Renal pelvis (tissue), 12 donors: ENCODE results near the gene HNRNPUL2. TPM values are rescaled to one million over a fixed set of nuclear protein-coding genes. Genes with fewer than 3 reads are reported as not detected.
"Not testable (repeated sequence)": the region's sequence is repeated elsewhere in the genome, so short reads cannot be mapped to it uniquely, and the experiment has no call there.

Experiments used
- DNase-seq: peaks from one replicate; pipeline ENCODE4 v3.0.0-alpha.2; 2013
- long read RNA-seq, 16 experiments: transcript quantifications; one replicate each; lab custom pipeline, GENCODE V29; 2026
- polyA plus RNA-seq, 3 donors: library from polyadenylated mRNA; unstranded; fragments of 120-200 nt; gene quantifications; one replicate each; pipeline ENCODE4 v1.2.1, GENCODE V29; 2013; ENCODE audit not compliant: insufficient read length in 3 of 3

HNRNPUL2 gene
- 10 to 100 TPM; 79.1 to 92.4 (median 86.0) TPM for polyA plus RNA-seq
- long read RNA-seq, donor 1, full-length matches to known transcripts = 9 of 9 reads
- long read RNA-seq, donor 1, partial matches to known transcripts = 0 of 9 reads
- long read RNA-seq, donor 1, other reads (novel, unspliced or antisense) = 0 of 9 reads
- long read RNA-seq, donor 2, full-length matches to known transcripts = 5 of 5 reads
- long read RNA-seq, donor 2, partial matches to known transcripts = 0 of 5 reads
- long read RNA-seq, donor 2, other reads (novel, unspliced or antisense) = 0 of 5 reads
- long read RNA-seq, donor 3, full-length matches to known transcripts = 7 of 7 reads
- long read RNA-seq, donor 3, partial matches to known transcripts = 0 of 7 reads
- long read RNA-seq, donor 3, other reads (novel, unspliced or antisense) = 0 of 7 reads
- long read RNA-seq, donor 4, full-length matches to known transcripts = 2 of 2 reads
- long read RNA-seq, donor 4, partial matches to known transcripts = 0 of 2 reads
- long read RNA-seq, donor 4, other reads (novel, unspliced or antisense) = 0 of 2 reads
- long read RNA-seq, donor 5, full-length matches to known transcripts = 1 of 1 reads
- long read RNA-seq, donor 5, partial matches to known transcripts = 0 of 1 reads
- long read RNA-seq, donor 5, other reads (novel, unspliced or antisense) = 0 of 1 reads
- long read RNA-seq, donor 6, full-length matches to known transcripts = 17 of 17 reads
- long read RNA-seq, donor 6, partial matches to known transcripts = 0 of 17 reads
- long read RNA-seq, donor 6, other reads (novel, unspliced or antisense) = 0 of 17 reads
- long read RNA-seq, donor 7, full-length matches to known transcripts = 8 of 14 reads
- long read RNA-seq, donor 7, partial matches to known transcripts = 6 of 14 reads
- long read RNA-seq, donor 7, other reads (novel, unspliced or antisense) = 0 of 14 reads
- long read RNA-seq, donor 8, full-length matches to known transcripts = 3 of 3 reads
- long read RNA-seq, donor 8, partial matches to known transcripts = 0 of 3 reads
- long read RNA-seq, donor 8, other reads (novel, unspliced or antisense) = 0 of 3 reads
- long read RNA-seq, donor 9, full-length matches to known transcripts = 19 of 19 reads
- long read RNA-seq, donor 9, partial matches to known transcripts = 0 of 19 reads
- long read RNA-seq, donor 9, other reads (novel, unspliced or antisense) = 0 of 19 reads
- long read RNA-seq, donor 10, full-length matches to known transcripts = 4 of 4 reads
- long read RNA-seq, donor 10, partial matches to known transcripts = 0 of 4 reads
- long read RNA-seq, donor 10, other reads (novel, unspliced or antisense) = 0 of 4 reads
- long read RNA-seq, donor 11, full-length matches to known transcripts = 5 of 5 reads
- long read RNA-seq, donor 11, partial matches to known transcripts = 0 of 5 reads
- long read RNA-seq, donor 11, other reads (novel, unspliced or antisense) = 0 of 5 reads
- long read RNA-seq, donor 12, full-length matches to known transcripts = 10 of 10 reads
- long read RNA-seq, donor 12, partial matches to known transcripts = 0 of 10 reads
- long read RNA-seq, donor 12, other reads (novel, unspliced or antisense) = 0 of 10 reads
- long read RNA-seq, donor 13, full-length matches to known transcripts = 3 of 3 reads
- long read RNA-seq, donor 13, partial matches to known transcripts = 0 of 3 reads
- long read RNA-seq, donor 13, other reads (novel, unspliced or antisense) = 0 of 3 reads
- long read RNA-seq, donor 14 = 0 reads
- long read RNA-seq, donor 15, full-length matches to known transcripts = 9 of 9 reads
- long read RNA-seq, donor 15, partial matches to known transcripts = 0 of 9 reads
- long read RNA-seq, donor 15, other reads (novel, unspliced or antisense) = 0 of 9 reads
- long read RNA-seq, donor 16, full-length matches to known transcripts = 11 of 11 reads
- long read RNA-seq, donor 16, partial matches to known transcripts = 0 of 11 reads
- long read RNA-seq, donor 16, other reads (novel, unspliced or antisense) = 0 of 11 reads

DNA sequence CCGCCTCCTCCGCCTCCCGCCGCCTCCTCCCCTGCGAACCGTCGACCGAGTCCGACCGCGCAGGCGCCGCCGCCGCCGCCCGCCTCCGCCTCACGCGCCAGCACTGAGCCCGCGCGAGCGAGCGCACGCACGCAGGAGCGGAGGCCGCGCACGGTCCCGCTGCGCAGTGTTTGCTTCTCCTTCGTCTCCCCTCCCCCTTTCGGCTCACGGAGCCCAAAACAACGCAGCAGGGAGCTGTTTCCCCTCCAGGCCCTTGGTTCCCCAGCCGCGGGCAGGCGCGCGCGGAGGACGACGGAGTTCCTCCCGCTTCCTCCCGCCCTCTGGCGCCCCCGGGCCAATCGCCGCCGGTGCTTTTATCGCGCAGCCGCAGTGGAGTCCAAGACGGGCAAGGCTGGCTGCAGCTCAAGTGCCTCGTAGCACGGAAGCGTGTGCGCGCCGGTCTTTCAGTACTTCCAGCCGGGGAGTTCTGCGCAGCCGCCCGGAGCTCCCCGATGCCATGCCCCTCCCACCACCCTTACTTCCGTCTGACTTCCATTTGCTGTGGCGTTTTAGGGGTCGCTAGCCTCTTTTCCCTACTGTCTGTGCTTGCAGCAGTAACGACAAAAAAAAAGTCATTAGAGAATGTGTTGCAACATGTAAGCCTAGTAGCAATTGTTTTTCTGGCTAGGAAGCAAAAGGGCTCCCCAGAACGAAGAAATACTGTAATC lies at the start of gene HNRNPUL2:
HNRNPUL2 (minus strand) TSS at position 293 of the 707 bp plus-strand sequence. CDS start 301 bp downstream, outside the sequence.
- peak; percentile 99 for DNase-seq

DNA sequence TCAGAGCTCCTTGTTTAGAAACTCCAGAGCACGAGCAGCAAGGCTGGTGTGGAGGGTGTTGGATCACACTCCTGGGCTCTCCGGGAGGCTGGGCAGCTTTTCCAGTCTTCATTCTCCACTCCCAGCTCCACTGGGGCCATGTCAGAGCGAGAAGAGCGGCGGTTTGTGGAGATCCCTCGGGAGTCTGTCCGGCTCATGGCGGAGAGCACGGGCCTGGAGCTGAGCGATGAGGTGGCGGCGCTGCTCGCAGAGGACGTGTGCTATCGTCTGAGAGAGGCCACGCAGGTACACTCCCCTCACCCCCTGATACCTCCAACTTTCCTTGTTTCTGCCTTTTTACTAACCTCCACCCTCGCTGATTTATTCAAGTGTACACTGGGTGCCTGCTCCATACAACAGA lies 48.4 kb upstream of the HNRNPUL2 start:
- no peak for DNase-seq

DNA sequence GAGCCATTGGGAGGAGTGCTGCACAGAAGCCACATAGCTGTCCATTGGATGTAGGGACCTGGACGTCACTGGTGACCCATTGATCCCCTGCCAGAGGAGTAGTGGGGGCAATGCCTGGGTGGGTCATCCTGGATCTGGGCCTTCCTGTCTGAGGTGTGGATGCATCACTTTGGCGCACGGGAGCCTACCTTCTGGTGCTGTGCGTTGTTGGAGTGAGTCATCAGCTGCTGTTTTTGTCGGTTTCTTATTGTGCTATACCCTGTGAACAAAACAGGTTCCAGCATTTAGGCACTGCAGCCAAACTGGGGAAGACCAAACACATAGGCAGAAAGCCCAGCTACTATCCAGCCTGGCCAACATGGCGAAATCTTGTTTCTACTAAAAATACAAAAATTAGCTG lies 47.1 kb upstream of the HNRNPUL2 start:
- no peak for DNase-seq

DNA sequence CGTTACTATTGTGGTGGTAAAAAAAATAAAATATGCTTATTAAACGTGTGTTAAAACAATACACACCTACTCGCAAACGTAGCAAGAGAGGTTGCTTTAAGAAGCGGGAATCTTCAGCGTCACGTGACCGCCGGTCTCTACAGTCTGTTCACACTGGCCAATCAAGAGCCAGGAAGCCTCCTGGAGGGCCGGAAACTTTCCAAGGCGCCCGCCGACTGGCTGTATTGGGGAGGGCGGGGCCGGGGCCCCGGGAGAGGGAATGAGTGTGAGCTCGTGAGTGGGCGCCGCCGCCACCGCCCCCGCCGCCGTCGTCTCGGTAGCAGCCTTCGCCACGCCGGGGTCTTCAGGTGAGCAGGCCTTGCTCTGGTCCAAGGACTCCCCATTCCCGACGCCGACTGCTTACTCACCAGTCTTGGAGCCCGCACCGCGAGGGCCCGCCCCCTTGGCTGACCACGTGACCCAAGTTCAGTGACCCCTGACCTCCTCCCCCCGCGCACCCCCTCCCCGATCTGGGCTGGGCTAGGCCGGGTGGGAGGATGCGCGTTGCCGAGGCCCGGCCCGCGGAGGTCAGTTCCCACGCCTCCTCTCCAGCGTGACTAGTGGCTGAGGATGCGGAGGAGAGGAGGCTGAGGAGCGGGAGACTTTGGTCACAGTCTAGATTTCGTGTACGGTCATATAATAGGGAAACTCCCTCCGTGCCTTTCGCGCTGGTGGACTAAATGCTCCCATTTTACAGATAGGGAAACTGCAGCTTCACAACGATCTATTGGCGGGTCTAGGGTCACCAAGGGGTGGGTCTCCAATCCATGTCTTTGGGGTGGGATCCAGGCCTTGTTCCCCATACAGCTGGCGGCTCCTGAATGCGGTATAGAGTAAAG lies 44.1 kb upstream of the HNRNPUL2 start, which contains the start of gene TAF6L:
TAF6L (plus strand) TSS at position 253 of the 878 bp plus-strand sequence. CDS start 4,388 bp downstream, outside the sequence.
- peak; percentile 98 for DNase-seq

DNA sequence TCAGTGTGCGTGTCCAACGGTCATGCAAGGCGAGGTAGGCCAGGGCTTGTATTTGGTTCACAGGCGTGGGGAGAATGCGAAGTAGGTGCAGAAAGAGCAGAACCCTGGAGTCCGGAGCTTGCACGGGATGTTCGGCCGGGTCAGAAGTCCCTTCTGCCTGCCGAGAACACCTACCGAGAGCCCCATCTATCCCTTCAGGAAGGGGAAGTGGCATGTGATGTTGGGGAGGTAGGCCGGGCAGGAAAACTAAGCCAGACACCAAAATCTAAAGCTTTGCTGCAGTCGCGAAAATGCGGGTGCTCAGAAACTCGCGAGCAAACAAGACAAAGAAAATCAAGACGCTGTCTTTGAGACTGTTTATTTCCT lies 43.5 kb upstream of the HNRNPUL2 start:
- DNase-seq = no peak

DNA sequence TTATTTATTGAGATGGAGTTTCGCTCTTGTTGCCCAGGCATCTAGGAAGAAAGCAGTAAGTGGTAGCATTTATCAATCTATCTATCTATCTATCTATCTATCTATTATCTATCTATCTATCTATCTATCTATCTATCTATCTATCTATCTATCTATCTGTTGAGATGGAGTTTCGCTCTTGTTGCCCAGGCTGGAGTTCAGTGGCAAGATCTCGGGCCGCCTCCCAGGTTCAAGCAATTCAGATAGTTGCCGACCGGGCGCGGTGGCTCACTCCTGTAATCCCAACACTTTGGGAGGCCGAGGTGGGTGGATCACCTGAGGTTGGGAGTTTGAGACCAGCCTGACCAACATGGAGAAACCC lies 33.6 kb upstream of the HNRNPUL2 start:
- DNase-seq = not testable (repeated sequence)

DNA sequence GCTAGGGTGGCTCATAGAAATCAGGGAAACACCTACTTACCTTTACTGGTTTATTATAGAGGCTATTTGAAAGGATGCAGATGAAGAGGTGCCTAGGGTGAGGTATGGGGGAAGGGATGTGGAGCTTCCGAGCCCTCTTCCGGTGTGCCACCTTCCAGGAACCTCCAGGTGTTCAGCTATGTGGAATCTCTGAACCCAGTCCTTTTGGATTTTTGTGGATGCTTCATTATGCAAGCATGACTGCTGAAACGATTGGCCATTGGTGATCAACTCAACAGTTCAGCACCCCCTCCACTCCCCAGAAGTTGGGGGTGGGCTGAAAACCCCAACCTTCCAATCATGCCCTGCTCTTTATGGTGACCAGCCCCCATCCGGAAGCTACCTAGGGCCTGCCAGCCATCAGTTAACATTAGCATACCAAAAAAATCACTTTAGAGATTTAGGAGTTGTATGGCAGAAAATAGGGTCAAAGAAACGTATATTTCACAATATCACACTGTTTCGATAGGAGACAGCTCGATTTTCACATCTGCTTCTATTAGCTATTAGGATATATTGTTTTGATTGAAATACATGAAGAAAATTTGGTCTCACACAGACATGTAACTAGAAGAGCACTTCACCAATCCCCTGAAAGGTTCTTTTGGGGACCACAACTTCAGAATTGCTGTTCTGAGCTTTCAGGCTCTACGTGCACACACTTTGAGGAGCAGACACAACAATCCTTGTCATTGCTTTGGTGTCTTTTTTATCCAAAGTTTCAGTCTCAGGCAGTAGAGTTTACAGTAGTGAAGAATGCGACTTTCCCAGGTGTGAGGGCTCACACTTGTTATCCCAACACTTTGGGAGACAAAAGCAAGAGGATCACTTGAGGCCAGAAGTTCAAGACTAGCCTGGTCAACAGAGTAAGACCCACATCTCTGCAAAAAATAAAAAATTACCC lies 30.9 kb upstream of the HNRNPUL2 start:
- no peak for DNase-seq

DNA sequence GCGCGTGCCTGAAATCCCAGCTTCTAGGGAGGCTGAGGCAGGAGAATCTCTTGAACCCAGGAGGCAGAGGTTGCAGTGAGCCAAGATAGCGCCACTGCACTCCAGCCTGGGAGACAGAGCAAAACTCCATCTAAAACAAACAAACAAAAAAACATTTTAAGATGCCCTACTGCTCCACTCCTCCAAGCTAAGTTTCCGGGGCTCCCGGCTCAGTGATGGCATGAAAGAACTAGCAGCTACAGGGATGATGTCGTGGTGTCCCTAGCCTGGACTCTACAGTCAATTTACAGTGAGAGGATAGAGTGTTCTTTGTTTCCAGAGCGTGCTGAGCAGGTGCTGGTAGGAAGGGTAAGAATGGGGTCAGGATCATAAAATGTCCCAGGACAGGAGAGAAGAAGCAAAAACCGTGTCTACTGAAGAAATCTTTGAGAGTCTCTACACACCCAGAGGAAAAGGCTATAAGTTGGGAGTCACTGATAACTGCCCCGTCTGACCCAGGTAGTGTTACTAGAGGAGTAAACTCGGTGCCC lies 27.9 kb upstream of the HNRNPUL2 start:
- no peak for DNase-seq

DNA sequence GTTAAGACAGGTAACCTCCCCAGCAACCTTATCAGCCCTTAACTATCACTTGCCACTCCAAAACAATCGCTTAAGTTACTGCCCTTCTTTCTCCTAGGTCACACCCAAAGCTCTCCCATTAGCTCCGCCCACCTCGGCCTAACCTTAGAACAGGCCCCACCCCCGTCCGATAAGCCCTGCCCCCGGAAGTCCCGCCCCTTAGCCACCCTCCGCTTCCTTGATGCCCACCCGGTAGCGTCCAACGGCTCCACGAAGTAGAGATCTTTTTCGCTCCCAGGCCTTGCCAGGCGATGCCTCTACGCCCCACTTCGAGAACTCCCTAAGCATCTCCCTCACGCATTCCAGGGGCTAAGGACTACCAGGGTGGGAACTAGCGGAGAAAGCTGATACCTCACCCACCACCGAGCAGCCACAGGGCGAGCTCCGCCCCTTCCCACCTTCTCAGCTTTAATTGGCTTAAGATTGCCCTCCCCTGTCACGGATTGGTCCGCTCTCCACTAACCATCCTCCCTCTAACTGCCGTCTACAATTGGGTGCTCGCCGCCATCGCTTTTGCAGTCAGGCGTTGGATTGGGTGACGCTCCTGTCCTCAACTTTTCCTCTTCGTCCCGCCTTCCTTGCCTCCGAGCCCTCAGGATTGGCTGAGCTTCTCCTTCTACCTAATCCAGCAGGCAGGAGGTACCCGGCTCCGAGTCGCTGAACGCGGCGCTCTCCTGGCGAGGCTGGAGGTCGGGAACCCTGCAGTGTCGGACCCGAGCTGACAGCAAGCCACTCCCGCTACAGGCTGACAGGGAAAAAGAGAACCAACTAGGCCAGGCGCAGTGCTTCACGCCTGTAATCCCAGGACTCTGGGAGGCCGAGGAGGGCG lies 26.7 kb upstream of the HNRNPUL2 start, which contains the start of gene ZBTB3:
ZBTB3 (minus strand) TSS at position 425 of the 868 bp plus-strand sequence. CDS start 496 bp downstream, outside the sequence.
- DNase-seq = peak; percentile 99

DNA sequence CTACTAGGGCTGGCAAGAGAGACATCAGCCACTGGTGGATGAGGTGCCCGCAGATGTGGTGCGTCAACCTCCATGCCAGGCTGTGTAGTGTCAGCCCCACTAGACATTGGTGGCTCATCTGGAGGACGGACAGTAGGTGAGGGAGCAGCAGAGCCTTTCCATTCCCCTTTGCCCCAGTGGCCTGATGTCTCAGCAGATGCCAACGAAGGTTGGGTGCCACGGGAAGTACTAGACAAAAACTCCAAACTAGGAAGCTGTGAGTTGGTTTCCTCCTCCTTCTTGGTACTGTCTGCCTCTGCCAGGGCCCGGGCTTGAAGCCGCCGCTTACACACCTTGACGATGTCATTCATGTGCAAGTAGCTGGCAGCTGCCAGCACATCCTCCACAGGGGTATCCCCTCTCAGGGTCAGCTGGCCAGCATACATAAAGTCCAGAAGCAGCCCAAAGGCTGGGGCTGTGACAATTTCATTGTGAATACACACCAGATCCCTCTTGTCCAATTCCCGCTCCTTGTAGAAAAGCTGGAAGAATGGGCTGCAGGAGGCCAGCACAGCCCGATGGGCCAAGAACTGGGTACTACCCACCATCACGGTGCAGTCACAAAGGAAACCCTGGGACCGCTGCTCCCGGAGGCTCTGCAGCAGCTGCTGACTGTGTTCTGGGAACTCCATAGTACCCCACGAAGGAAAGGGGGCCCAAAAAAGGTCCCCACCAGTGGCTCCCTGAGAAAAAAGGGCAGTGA lies 25.9 kb upstream of the HNRNPUL2 start:
- no peak for DNase-seq

DNA sequence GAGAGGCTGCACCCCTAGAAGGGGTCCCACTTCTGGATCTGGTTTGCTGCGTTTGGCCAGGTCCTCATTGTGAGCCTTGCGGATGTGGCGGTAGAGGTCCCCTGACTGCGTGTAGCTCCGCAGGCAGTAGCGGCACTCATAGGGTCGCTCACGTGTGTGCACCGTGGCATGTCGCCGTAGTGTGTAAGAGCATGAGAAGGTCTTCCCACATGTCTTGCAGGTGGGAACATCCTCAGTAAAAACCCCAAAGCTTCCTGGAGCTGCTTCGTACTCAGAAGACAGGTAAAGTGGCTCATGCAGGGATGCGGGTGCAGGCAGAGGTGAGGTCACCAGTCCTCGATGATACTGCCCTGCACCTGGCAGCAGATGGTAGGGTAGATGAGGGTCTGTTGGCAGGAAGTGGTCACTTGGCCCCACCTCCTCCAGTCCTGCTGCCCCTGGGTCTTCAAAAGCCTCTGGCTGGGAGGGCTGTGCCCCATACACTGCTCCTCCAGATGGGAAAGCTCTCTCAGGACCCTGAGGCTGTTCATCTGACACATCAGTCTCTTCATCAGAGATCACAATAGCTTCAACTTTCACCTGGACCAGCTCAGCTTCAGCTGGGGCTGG lies 25.0 kb upstream of the HNRNPUL2 start:
- no peak for DNase-seq

DNA sequence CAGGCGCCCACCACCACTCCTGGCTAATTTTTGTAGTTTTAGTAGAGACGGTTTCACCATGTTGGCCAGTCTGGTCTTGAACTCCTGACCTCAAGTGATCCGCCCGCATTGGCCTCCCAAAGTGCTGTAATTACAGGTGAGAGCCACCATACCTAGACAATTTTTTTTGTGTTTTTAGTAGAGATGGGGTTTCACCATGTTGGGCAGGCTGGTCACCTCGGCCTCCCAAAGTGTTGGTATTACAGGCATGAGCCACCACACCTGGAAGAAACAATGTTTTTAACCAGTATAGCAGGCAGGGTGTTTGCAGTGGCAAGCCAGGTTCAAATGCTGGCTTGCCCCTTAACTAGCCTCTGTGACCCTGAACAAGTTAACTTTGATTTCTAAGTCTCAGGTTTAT lies 22.7 kb upstream of the HNRNPUL2 start:
- not testable (repeated sequence) for DNase-seq

DNA sequence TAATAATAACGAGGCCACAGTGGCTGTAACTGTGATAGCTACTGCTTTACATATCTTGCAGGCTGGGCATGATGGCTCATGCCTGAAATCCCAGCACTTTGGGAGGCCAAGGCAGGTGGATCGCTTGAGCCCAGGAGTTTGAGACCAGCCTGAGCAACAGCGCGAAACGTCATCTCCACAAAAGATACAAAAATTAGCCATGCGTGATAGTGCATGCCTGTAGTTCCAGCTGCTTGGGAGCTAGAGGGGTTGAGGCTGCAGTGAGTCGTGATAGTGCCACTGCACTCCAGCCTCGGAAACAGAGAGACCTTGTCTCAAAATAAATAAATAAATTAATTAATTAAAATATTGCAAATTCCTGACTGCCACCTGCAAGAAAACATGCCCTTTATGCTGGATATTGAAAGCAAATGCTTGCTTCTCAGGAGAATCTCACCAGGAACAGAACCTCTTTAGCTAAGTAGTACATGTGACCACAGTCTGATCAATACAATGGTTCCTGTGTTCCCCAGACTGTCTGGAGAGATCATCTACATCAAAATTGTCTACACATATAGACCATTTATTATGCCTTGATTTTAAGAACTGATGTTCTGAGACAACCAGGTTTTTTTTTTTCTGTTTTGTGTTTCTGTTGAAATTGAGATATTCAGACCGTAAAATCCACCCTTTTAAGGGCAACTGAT lies 20.4 kb upstream of the HNRNPUL2 start:
- DNase-seq = no peak

DNA sequence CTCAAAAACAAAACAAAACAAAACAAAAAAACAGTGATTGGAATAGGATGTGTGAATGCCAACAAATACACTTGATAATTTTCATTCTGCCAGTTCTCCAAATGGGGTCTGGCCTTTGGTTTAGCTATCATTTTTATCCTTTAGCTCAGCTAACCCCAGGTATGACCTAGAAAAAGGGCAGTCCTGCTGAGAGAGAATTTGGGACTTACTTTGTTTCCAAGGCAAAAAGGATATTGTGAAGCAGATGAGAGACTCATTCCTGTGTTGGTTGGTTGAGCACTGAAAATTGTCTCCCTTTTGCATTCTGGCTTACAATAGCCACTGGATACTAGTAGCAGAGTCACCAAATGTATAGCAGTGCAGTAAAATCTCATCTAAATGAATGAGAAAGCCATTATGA lies 9.9 kb upstream of the HNRNPUL2 start:
- DNase-seq = no peak
